ENCODE results near the gene PRKCE.

GRCh38 chr2:45925636-45926366 lies 274.3 kb downstream of the PRKCE start:
- TF ChIP-seq CHD2 (IDR thresholded peaks at IDR 0.05; ENCODE audit: low read length, partially characterized antibody) (no peak), CTCF (IDR thresholded peaks at IDR 0.05) (no peak), POLR2AphosphoS5 (IDR thresholded peaks at IDR 0.05; ENCODE audit: low read depth, low read length) (no peak), SIN3A (IDR thresholded peaks at IDR 0.05; ENCODE audit: borderline replicate concordance, low read depth, low read length) (no peak), REST (IDR thresholded peaks at IDR 0.05; ENCODE audit: low read depth, low read length) (no peak), PBX3 (IDR thresholded peaks at IDR 0.05) (no peak), TAF1 (IDR thresholded peaks at IDR 0.05; ENCODE audit: borderline replicate concordance, low read depth, low read length) (no peak), RAD21 (IDR thresholded peaks at IDR 0.05; ENCODE audit: low read length) (no peak)

Measured in SK-N-SH (cell line).